Glomerular endothelial cell (primary cell): ENCODE results near the gene AMZ2. TPM values are rescaled to one million over a fixed set of nuclear protein-coding genes. Genes with fewer than 3 reads are reported as not detected.
"Not testable (repeated sequence)": the region's sequence is repeated elsewhere in the genome, so short reads cannot be mapped to it uniquely, and the experiment has no call there.

ENCODE experiments used
- DNase-seq: peaks from one replicate; pipeline ENCODE4 v3.0.0-alpha.2; 2011; ENCODE audit warnings: low read depth, low spot score; ENCODE audit errors: extremely low read depth
- total RNA-seq: library from RNA; depleted of rRNA; stranded (reverse); fragments of >200 nt; gene quantifications from 2 replicates; pipeline ENCODE4 v1.2.3, GENCODE V29; 2015

The AMZ2 gene
- total RNA-seq, 1 donor from 2014 or later = 35.1 TPM

GRCh38 chr17:68248199-68248825 is 469 bp downstream of the AMZ2 start:
- no peak for DNase-seq

- no peak for DNase-seq
Observed at GRCh38 chr17:68248891-68249290, 1.0 kb downstream of the AMZ2 start.

GRCh38 chr17:68249354-68249765 is 1.5 kb downstream of the AMZ2 start:
- no peak for DNase-seq

DNA sequence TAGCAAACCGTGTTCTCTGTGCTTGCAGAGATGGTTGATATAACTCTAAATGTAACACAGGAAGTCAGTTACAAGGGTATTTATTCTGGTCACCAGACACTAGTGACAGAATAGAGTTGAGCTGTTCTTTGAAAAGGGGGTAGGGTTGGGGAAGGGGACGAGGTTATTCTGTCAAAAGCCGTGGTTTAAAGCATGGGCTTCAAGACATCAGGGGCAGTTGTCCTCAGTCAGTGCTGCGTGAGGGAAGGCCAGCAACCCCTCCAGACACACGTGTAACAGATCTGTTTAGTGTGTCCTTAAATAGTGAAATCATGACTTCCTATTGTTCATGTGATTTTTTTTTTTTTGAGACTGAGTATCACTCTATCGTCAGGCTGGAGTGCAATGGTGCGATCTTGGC is 5.6 kb downstream of the AMZ2 start:
- not testable (repeated sequence) for DNase-seq

DNA sequence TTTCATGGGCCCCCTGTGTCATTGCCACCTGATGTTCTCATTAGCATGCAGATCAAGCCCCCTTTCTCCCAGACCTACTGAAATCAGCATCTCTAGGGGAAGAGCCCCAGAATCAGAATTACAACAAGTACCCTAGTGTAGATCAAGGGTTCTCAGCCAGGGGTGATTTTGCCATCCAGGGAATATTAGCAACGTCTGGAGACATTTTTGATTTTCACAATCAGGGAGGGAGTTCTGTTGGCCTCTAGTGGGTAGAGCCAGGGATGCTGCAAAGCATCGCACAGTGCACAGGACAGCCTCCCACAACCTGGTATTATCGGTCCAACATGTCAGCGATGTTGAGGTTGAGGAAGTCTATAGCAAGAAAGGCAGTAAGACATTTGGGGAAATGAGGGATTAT is 7.3 kb downstream of the AMZ2 start:
- no peak for DNase-seq

DNA sequence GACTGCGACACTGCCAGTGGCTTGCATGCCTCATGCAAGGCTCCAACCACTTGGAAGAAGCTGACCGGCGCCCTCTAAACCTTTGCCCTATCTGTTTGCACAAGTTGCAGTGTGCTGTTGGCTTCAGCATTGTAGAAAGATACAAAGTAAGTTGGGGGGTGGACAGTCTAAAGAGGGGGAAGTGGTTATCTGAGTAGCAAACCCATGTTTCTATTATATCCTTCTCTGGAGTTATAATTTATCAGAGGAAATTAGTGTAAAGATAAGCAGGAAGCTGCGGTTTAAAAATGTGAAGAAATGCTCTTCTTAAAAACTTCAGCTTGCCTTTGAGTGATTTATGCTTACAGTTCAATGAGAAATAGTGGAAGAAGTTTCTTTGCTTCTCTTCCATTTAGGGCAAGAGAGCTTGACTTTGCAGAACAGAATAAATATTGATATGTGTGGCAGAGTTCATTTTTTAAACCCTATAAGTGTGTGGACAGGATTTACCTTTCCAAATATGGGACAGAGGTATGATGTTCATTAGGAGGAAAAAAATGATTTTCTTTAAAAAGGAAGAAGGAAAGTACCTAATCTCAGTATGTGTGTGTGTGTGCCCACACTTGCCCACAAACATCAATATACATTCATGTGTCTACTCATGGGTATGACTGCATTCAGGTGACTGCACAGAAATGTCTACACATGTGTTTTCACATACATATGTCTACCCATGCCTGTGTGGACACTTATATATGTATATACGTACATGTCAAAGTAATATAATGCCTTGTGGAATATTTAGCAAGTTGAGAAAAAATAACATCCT is 8.1 kb downstream of the AMZ2 start:
- DNase-seq = no peak

GRCh38 chr17:68256701-68257100 is 8.9 kb downstream of the AMZ2 start:
- not testable (repeated sequence) for DNase-seq

DNA sequence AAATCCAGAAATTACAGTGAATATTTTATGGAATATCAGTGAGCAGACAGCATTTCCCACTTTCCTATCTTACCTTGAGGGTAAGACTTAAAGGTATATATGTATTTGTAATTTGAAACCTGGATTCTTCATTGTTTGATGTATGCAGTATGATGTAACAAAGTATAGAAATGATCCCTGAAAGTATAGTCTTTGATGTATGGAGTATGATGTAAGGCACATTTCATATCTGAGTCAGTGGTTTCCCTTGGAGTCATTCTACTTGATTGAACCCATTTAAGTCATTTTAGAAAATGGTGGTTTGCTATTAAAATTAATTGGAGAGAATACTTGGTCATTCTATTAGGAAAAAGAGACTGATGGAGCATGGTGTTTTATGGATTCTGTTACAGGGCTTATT is 10.1 kb downstream of the AMZ2 start:
- DNase-seq = no peak

DNA sequence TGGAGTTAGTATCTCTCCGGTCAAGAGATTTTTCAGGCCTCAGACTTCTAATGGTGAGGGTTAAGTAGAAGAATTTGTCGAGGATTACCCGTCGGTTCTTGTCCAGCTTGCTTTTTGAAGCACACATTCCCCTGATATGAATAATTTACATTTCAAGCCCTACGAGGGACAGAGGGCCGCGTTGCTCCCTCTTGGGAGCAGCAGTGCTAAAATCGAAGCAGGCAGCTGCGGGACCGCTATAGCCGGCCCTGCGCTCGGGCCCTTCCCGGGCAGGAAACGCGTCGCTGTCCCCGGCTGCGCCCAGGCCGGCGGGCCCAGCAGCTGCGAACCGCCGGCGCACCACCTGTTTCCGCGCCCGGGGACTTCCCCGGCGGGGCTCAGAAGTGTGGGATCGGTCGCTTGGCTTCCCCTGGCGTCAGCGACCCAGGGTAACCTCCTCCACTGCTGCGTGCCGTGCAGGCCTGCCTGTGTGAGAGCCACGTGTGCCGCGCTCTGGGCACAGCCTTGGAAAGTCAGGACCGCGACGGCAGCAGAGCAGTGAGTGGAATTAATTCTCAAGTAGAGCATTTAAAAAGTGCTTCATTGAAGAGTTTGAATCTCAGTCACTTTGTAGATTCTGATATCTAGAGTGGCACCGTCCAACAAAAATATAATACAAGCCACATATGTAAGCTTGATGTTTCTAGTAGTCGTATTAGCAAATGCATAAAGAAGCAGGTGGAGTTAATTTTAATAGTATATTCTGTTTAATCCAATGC is 11.2 kb downstream of the AMZ2 start:
- not testable (repeated sequence) for DNase-seq

GRCh38 chr17:68259648-68259951 is 11.8 kb downstream of the AMZ2 start:
- DNase-seq = not testable (repeated sequence)

GRCh38 chr17:68260051-68260762 is 12.4 kb downstream of the AMZ2 start:
- no peak for DNase-seq

DNA sequence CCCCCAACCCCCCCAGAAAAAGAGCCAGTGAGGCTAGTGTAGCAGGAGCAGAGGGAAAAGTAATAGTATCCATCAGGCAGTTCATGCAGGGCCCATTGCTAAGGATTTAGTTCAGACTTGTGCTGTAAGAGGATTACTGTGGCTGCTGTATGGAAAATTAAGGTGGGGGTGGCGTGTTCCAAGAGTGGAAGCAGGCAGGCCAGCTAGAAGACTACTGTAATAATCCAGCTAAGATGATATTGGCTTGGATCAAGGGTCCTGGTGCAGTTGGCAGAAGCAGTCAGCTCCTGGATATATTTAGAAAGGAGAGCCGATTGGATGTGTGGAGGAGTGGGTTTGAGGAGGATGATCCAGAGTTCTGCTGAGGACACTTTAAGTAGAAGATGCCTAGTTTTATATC is 14.6 kb downstream of the AMZ2 start:
- not testable (repeated sequence) for DNase-seq

- not testable (repeated sequence) for DNase-seq
Observed at GRCh38 chr17:68263101-68263681, 15.3 kb downstream of the AMZ2 start.

DNA sequence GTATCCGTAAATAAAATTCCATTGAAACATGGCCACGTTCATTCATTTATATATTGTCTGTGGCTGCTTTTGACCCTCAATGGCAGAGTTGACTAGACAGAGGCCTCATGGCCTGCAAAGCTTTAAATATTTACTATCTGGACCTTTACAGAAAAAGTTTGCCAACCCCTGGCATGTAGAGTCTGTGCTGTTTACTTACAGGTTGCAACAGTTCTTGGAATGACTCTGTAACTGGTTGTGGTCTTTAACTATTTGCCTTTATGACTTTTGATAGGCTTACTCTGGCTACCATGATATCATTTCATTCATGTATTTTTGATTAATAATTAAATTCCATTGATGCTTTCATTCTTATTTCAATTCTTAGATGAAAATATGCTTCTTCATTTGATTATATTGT is 18.0 kb downstream of the AMZ2 start:
- DNase-seq = not testable (repeated sequence)

- no peak for DNase-seq
Observed at GRCh38 chr17:68273722-68274121, 25.9 kb downstream of the AMZ2 start.

- not testable (repeated sequence) for DNase-seq
Observed at GRCh38 chr17:68276339-68276738, 28.5 kb downstream of the AMZ2 start.

DNA sequence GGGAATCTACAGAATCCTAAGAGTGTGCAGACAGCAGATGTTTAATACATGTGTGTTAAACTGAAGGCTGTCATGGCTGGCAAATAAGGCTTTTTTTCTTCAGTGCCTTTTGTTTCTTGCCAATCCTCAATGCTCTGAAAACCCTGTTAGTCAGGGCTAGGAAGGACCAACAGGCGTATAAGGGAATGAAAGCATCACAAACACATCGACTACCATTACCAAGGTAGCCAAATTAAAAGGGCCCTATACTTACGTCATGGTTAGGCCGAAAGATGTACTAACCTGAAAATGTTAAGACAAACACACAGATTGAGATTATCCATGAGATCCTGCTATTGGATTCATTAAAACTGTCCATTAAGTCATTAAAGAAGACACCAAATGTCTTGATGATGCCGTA is 30.0 kb downstream of the AMZ2 start:
- no peak for DNase-seq

- not testable (repeated sequence) for DNase-seq
Observed at GRCh38 chr17:68281965-68282364, 34.1 kb downstream of the AMZ2 start.

DNA sequence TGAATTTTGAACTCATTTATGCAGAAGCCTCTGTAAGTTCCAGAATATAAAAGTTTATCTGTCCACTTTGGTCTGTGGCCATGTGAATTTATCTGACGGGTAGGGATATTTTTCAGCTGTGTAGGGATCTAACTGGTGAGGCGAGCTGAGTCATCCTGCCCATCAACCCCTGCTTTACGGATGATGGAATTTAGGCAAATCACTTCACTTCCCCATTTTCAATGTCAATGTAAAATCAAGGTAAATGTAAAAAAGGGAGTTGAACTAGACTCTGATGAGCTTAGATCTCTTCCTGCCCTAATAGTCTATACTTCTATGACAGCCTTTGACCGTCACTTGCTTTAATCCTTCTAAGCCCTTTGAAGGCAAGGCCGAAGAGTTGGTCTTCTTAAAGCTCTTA is 40.5 kb downstream of the AMZ2 start:
- no peak for DNase-seq

DNA sequence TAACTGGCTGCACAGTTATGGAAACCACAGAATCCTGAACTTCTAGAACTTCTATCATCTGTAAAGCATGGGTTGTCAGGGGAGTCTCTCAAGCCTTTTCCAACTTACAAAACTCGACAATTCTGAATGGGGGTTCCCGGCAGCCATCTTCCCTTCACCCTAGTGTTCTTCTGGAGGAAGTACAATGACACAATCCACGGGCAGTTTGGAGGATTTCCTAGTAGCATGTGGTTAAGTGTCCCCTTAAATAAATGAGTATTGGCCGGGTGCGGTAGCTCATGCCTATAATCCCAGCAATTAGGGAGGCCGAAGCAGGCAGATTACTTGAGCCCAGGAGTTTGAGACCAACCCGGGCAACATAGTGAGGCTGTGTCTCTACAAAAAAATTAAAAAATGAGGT is 41.0 kb downstream of the AMZ2 start:
- DNase-seq = no peak

DNA sequence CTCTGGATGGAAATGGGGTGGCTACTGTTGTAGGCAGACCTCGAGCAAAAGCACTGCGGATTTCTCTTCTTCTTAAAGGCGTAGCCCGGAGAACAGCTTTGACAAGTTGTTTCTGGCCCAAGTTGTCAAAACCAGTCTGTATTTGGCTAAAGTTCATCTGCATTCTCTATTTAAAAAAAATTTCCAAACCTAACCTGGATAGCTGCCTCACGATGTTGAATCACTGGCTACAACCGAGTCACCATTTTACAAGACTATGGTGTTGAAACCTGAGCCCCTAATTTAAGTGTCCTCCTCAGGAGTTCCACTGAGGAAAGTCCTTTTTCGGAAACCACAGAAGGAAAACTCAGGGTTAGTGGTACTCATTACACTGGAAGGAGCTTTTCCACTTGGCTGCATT is 41.6 kb downstream of the AMZ2 start:
- DNase-seq = no peak
